ENCODE data around the gene KDM5B.
A peak's percentile ranks its signal among the peaks of the same experiment; 100 is the strongest.

KDM5B gene

DNA sequence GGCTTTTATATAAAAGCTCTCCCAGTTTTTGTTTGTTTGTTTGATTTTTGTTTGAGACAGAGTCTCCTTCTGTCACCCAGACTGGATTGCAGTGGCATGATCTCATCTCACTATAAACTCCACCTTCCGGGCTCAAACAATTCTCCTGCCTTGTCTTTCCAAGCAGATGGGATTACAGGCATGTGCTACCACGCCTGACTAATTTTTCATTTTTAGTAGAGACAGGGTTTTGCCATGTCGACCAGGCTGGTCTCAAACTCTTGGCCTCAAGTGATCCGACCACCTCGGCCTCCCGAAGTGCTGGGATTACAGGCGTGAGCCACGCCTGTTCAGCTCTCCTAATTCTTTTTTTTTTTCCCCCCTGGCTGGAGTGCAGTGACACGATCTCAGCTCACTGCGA is 6.9 kb upstream of the KDM5B start:
- no peak for DNase-seq (ENCODE audit: low read depth)
- TF ChIP-seq, protein P1, sequence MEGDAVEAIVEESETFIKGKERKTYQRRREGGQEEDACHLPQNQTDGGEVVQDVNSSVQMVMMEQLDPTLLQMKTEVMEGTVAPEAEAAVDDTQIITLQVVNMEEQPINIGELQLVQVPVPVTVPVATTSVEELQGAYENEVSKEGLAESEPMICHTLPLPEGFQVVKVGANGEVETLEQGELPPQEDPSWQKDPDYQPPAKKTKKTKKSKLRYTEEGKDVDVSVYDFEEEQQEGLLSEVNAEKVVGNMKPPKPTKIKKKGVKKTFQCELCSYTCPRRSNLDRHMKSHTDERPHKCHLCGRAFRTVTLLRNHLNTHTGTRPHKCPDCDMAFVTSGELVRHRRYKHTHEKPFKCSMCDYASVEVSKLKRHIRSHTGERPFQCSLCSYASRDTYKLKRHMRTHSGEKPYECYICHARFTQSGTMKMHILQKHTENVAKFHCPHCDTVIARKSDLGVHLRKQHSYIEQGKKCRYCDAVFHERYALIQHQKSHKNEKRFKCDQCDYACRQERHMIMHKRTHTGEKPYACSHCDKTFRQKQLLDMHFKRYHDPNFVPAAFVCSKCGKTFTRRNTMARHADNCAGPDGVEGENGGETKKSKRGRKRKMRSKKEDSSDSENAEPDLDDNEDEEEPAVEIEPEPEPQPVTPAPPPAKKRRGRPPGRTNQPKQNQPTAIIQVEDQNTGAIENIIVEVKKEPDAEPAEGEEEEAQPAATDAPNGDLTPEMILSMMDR (conservative IDR thresholded peaks at IDR 0.05; ENCODE audit: control insufficient read depth, insufficient read depth, low read depth, low read length): no peak
- H3K4me3 ChIP-seq (ENCODE audit: control insufficient read depth, low read depth, low read length): no peak overlapping the region

DNA sequence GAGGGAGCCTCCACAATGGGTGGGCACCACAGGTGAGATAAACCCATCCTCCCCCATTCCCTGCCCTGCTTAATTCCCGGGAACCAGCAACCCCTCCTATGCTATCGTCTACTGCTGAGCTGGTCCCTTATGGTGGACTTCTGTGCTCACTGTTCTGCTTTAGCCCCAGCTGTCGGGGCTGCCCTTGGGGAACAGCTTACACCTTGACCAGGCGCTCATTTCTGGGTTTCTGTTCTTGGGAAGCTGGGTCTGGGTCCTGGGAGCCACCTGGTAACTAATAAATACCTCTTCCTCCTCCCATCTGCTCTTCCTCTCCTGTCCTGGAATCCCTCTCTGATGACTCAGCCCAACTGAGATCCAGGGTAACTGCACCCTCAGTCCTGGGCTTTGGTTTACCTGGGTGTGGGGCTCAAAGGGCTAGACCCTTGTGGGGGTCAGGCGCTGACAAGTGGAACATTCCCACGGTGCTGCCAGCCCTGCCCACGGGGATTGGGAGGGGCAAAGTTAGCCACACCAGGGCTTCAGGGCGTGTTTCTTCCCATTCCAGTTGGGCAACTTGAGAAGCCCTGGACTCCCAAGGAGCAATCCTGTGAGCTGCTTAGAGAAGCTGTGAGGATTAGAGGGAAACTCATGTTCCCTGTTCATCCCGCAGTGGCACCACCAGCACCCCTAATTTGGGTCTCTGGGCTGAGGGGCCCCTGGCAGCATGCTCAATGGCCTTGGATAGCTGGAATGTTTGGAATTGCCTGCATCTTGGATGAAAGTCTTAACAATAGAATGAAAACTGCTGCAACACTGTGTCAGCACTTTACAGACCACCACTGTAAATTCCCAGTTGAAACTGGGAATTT is 4.2 kb upstream of the KDM5B start:
- no peak overlapping the region for H3K4me3 ChIP-seq (ENCODE audit: control insufficient read depth, low read depth, low read length)
- no peak for DNase-seq (ENCODE audit: low read depth)
- TF ChIP-seq, protein P1 (conservative IDR thresholded peaks at IDR 0.05; ENCODE audit: control insufficient read depth, insufficient read depth, low read depth, low read length): no peak

DNA sequence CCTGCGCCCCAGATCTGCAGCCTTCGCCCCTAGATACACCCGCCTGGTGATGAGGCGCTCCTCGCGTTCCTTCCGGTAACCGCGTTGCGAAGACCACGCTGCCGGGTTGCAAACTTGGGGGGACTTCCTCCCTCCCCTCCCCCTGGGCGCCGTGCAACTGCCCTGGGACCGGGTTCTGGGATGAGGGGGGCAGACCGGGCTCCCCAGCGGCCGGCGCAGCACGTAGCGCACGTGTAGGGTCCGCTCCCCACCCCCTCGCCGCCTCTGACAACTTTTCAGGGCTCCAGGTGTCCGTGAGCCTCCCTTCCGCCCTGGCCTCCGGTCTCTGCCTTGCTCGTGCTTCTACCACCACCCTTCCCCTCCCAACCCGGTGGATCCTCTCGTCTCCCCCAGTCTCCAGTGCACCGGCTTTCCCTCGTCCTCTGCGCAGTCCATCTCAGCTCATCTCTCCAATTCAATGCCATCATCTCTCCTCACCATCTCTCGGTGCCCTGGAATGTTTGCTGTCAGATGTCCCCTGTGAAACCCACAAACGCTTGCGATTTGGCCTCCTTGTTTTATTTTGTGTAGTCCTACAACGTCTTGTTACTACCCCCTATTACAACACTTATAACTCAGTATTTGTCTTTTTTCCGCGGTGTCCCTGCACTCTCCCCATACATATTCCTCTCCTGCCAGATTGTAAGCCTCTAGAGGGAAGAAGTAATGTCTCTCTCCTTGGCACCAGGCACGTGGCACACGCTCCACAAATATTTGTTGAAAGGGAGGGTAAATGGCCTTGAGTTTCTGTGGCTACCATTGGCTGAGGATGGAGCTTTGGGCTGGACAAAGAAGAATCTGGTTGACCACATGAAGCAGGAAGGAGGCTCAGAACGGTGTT is 3.3 kb upstream of the KDM5B start:
- peak overlapping the region; percentile 74 for H3K4me3 ChIP-seq (ENCODE audit: control insufficient read depth, low read depth, low read length)
- TF ChIP-seq, protein P1 (conservative IDR thresholded peaks at IDR 0.05; ENCODE audit: control insufficient read depth, insufficient read depth, low read depth, low read length): no peak
- DNase-seq (ENCODE audit: low read depth): no peak

DNA sequence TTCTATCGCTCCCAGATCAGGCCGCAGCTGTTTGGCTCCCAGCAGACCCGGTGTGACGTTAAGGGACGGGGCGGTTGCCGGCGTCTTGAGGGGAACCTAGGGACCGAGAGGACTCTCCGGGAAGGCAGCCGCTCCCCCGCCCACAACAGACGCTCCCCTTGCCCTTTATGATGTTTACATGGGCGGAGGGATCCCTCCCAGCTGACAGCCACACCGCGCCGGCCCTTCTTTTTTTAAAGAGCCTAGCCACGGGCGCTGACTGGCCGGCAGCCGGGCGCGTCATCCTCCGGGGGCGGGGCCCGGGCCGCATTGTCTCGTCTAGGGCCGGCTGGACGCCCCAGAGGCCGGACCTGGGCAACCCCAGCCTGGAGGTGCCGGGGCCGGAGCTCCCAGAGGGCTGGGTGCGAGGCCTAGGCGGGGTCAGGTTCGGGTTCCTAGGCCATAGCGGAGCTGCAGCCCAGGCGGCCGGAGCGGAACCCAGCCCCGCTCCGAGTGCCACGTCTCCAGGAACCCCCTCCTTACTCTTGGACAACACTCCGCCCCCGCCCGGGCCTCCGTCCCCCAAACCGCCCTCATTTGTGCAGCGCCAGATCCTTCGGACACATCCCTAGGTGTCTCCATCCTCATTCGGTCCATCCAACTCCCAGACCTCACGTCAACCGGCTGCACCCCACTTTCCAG is 2.5 kb upstream of the KDM5B start, which contains the start of gene PCAT6:
PCAT6 (plus strand) TSS at position 340 of the 681 bp plus-strand sequence.
- peak; percentile 89 for DNase-seq (ENCODE audit: low read depth)
- TF ChIP-seq, protein P1 (conservative IDR thresholded peaks at IDR 0.05; ENCODE audit: control insufficient read depth, insufficient read depth, low read depth, low read length): no peak
- peak within 1 kb of the TSS; percentile 74 for H3K4me3 ChIP-seq (ENCODE audit: control insufficient read depth, low read depth, low read length)

DNA sequence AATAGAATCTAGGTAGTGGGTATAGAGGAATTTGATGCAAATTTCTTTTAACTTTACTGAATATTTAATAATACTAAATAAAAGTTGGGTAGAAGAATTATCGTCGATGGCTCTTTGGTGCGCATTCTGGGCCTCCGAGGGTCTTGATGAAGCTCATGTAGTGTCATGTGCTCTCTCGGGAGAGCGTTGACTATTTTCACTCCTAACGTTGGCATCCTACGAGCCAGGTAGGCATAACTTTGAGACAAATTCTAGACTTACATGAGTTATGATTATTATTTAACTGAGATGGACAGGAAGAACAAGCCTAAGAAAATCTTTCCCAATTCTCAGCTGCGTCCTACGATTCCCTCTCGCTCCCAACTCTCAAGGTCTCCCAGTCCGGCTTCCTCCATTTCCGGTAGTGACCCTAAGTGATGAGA is 2.0 kb upstream of the KDM5B start:
- H3K4me3 ChIP-seq (ENCODE audit: control insufficient read depth, low read depth, low read length): peak overlapping the region; percentile 74
- DNase-seq (ENCODE audit: low read depth): no peak
- TF ChIP-seq, protein P1 (conservative IDR thresholded peaks at IDR 0.05; ENCODE audit: control insufficient read depth, insufficient read depth, low read depth, low read length): no peak

DNA sequence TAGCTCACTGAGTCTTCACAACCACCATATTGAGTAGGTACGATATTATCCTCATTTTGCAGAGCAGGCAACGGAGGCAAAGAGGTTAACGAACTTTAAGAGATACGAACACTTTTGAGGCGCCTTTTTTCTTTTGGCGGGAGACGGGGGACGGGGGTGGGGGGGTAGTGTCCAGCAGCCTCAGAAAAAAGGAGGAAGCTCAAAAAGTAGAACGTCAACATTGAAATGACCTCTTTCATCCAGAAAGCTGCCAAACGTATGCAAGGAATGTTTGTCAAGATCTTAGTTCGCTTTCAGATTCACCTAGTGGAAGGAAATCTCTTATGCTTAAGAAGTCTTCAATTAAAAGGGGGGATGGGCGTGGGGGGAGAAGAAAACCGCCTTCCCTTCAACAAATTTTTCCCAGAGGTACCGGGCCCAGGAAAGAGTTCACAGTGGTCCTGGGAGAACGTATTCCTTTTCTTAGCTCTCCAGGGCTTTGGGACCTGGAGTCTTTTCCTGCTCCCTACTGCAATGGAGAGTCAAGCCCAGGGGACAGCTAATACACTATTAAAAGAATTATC is 1.5 kb upstream of the KDM5B start:
- TF ChIP-seq, protein P1 (conservative IDR thresholded peaks at IDR 0.05; ENCODE audit: control insufficient read depth, insufficient read depth, low read depth, low read length): no peak
- H3K4me3 ChIP-seq (ENCODE audit: control insufficient read depth, low read depth, low read length): no peak overlapping the region
- DNase-seq (ENCODE audit: low read depth): no peak
